ENCODE data around the gene NKX2-8. TPM values are rescaled to one million over a fixed set of nuclear protein-coding genes. Genes with fewer than 3 reads are reported as not detected.

The NKX2-8 gene
- total RNA-seq, 4 donors from 2014 or later, result 1.7 to 3.4 (median 2.4) TPM

DNA sequence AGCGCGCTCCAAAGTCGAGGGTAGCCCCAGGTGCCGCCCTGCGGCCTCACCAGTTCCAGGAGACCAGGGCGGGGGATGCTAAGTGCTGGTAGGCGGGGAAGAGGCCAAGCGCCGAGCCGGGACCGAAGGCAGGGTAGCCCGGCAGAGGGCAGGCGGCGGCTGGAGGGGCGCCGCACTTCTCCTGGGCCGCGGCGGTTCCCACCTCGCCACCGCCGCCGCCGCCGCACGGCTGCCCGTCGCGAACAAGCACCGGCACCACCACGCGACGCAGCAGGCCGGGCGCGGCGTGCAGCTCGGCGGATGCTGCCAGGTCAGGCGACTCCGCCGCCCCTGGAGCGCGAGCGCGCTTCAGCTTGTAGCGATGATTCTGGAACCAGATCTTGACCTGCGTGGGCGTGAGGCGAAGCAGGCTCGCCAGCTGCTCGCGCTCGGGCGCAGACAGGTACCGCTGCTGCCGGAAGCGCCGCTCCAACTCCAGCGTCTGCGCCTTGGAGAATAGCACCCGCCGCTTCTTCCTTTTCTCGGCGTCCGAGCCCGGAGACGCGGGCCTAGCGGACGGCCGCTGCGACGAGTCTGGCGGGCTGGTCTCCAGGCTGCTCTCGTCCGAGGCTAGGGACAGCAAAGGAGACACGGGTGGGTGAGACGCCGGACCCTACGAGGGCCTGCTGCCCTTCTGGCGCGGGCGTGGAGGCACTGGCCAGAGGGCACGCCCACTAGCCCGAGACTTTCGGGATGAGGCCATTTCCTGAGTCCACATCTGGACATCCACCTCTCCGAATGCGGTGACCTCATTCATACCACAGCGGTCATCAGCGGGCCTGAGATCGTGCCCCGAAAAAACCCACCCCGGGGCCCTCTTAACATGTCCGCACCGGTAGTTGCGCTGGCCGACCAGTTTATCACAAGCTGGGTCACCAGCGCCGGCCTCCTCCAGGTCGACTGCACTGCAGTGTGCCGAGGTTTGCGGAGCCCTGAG is 1.3 kb downstream of the NKX2-8 start:
- DNase-seq, result peak; percentile 84 to 88
- 1 to 3% methylated on average over 8 to 48 of the region's 103 CpGs for WGBS, 2 donors
- Histone ChIP-seq H3K27ac (peak overlapping the region in 2 of 3 donors; percentile 34 to 71), H3K4me3 (replicated peaks in 1 of 3) (peak overlapping the region; percentile 2 to 46 (median 44)), H3K27me3 (no peaks in the 10 kb centered on the region), H3K4me1 (peaks cover 0 to 22% of the 10 kb centered on the region in 2 donors), H3K36me3 (no peaks in the 10 kb centered on the region), H3K9me3 (no peaks in the 10 kb centered on the region)
- intact Hi-C loops (cut with DNase I), result no loop called here
- TF ChIP-seq CTCF (IDR thresholded peaks at IDR 0.05), result peak in 1 of 6 experiments; percentile 7
- peak; percentile 22 to 48 for TF ChIP-seq POLR2A (IDR thresholded peaks at IDR 0.05)

DNA sequence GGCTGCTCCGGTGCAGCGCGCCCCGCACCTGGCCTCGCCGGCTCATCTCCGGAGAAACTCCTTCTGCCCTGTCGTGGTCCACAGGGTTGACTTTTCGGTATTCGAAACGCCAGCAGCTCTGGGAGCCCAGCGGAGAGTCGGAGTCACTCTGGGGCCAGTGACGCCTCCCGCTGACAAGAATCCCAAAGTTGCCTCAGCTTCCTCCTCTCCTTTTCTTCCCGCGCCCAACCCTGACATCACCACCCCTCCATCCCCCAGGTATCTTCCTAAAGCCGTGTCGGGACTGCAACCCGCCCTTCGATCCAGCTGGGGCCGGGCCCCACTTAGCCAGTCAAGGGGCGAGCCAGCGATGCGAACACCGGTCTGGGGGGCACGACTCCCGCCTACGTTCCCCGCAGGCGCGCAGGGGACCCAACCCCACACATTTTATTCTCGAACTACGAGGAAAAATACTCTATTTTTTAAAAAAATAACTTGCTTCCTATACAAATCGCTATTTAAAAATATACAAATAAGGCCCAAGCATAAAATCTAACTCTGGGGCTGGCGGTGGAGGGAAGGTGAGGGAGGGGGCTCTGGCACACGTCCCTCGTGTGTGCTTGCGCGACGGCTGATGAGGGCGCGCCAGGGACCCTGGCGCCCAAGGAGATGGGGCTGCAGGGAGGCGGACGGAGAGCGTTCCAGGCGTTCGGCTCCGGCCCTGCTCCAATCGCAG is 2.1 kb downstream of the NKX2-8 start:
- intact Hi-C loops (cut with DNase I), result no loop called here

GRCh38 chr14:36579573-36580140 is 2.8 kb downstream of the NKX2-8 start:
- no peaks in the 10 kb centered on the region for H3K27me3 ChIP-seq
- no peaks in the 10 kb centered on the region for H3K36me3 ChIP-seq
- intact Hi-C loops (cut with DNase I), result no loop called here
- H3K9me3 ChIP-seq, result no peaks in the 10 kb centered on the region
- H3K27ac ChIP-seq, result no peak overlapping the region
- H3K4me3 ChIP-seq (replicated peaks in 1 of 3), result no peak overlapping the region
- no peak for DNase-seq
- TF ChIP-seq CTCF (IDR thresholded peaks at IDR 0.05) (no peak), POLR2A (IDR thresholded peaks at IDR 0.05) (no peak)
- peaks cover 0 to 20% of the 10 kb centered on the region in 2 donors for H3K4me1 ChIP-seq
- WGBS, 2 donors, result 65 to 75% methylated on average over 22 of the region's 22 CpGs

More for the DNA sequence above, 2.1 kb downstream of the NKX2-8 start:
- Histone ChIP-seq H3K9me3 (no peaks in the 10 kb centered on the region), H3K4me1 (peaks cover 0 to 22% of the 10 kb centered on the region in 2 donors), H3K27me3 (no peaks in the 10 kb centered on the region), H3K4me3 (replicated peaks in 1 of 3) (peak overlapping the region in 1 of 3 donors; percentile 46), H3K27ac (peak overlapping the region in 1 of 3 donors; percentile 71), H3K36me3 (no peaks in the 10 kb centered on the region)
- WGBS, 2 donors, result 34 to 46% methylated on average over 51 of the region's 51 CpGs
- DNase-seq, result no peak
- TF ChIP-seq CTCF (IDR thresholded peaks at IDR 0.05) (no peak), POLR2A (IDR thresholded peaks at IDR 0.05) (no peak)

- no peaks in the 10 kb centered on the region for H3K9me3 ChIP-seq
- intact Hi-C loops (cut with DNase I), result no loop called here
- TF ChIP-seq CTCF (IDR thresholded peaks at IDR 0.05) (no peak), POLR2A (IDR thresholded peaks at IDR 0.05) (no peak)
- WGBS, 2 donors, result 68 to 79% methylated on average over 4 of the region's 4 CpGs
- no peak for DNase-seq
- no peaks in the 10 kb centered on the region for H3K36me3 ChIP-seq
- peaks cover 0 to 15% of the 10 kb centered on the region in 2 donors for H3K4me1 ChIP-seq
- no peaks in the 10 kb centered on the region for H3K27me3 ChIP-seq
- no peak overlapping the region for H3K27ac ChIP-seq
- H3K4me3 ChIP-seq (replicated peaks in 1 of 3), result no peak overlapping the region
These were observed 3.3 kb downstream of the NKX2-8 start for GRCh38 chr14:36579001-36579555.
